Muscle layer of colon (tissue), 2 donors: Measurements from ENCODE around the gene AKAP13.

Experiments
- H3K27ac ChIP-seq: one replicate; pipeline ENCODE4 v1.7.0; 2013; ENCODE audit warnings: low read depth, mild to moderate bottlenecking, low read length, moderate library complexity
- H3K27me3 ChIP-seq, 2 donors: one replicate each; pipeline ENCODE4 v1.7.0; 2013; ENCODE audit warnings: low read length in 2 of 2, mild to moderate bottlenecking in 2 of 2; ENCODE audit not compliant: insufficient read depth in 2 of 2, control insufficient read depth in 1 of 2
- H3K36me3 ChIP-seq: one replicate; pipeline ENCODE4 v1.7.0; 2013; ENCODE audit warnings: mild to moderate bottlenecking, low read length; ENCODE audit not compliant: insufficient read depth
- H3K4me1 ChIP-seq: one replicate; pipeline ENCODE4 v1.7.0; 2013; ENCODE audit warnings: mild to moderate bottlenecking, low read length; ENCODE audit not compliant: insufficient read depth
- H3K4me3 ChIP-seq, 2 donors: one replicate each; pipeline ENCODE4 v1.7.0; 2013; ENCODE audit warnings: low read length in 2 of 2, low read depth in 1 of 2, mild to moderate bottlenecking in 1 of 2, moderate library complexity in 1 of 2
- H3K9ac ChIP-seq: one replicate; pipeline ENCODE4 v1.7.0; 2013; ENCODE audit warnings: low read length
- H3K9me3 ChIP-seq: one replicate; pipeline ENCODE4 v1.7.0; 2013; ENCODE audit warnings: mild to moderate bottlenecking, low read length
- donor health status: abdominal sarcoma.
- donor health status: Adenocarcinoma of cecum.

Gene AKAP13

GRCh38 chr15:85489773-85490493 lies 109.5 kb downstream of the AKAP13 start:
- H3K4me3 ChIP-seq, result no peak overlapping the region
- no peak overlapping the region for H3K27ac ChIP-seq
- peaks cover 20% of the 10 kb centered on the region for H3K4me1 ChIP-seq
- H3K27me3 ChIP-seq, result no peaks in the 10 kb centered on the region
- H3K9ac ChIP-seq, result no peak overlapping the region
- no peaks in the 10 kb centered on the region for H3K9me3 ChIP-seq
- peaks cover 2% of the 10 kb centered on the region for H3K36me3 ChIP-seq

- Histone ChIP-seq H3K9me3 (no peaks in the 10 kb centered on the region), H3K27ac (no peak overlapping the region), H3K4me1 (peaks cover 17% of the 10 kb centered on the region), H3K27me3 (no peaks in the 10 kb centered on the region), H3K4me3 (no peak overlapping the region), H3K36me3 (peaks cover 2% of the 10 kb centered on the region), H3K9ac (no peak overlapping the region)
Measured at GRCh38 chr15:85490856-85491255, 110.5 kb downstream of the AKAP13 start.

GRCh38 chr15:85491691-85492090 lies 111.3 kb downstream of the AKAP13 start:
- Histone ChIP-seq H3K4me1 (peaks cover 17% of the 10 kb centered on the region), H3K27ac (no peak overlapping the region), H3K9me3 (no peaks in the 10 kb centered on the region), H3K9ac (no peak overlapping the region), H3K36me3 (peaks cover 2% of the 10 kb centered on the region), H3K27me3 (no peaks in the 10 kb centered on the region), H3K4me3 (no peak overlapping the region)

- Histone ChIP-seq H3K36me3 (peaks cover 2% of the 10 kb centered on the region), H3K4me3 (no peak overlapping the region), H3K9ac (no peak overlapping the region), H3K27ac (no peak overlapping the region), H3K27me3 (no peaks in the 10 kb centered on the region), H3K4me1 (peaks cover 17% of the 10 kb centered on the region), H3K9me3 (no peaks in the 10 kb centered on the region)
Measured at GRCh38 chr15:85492406-85492805, 112.0 kb downstream of the AKAP13 start.

- no peak overlapping the region for H3K27ac ChIP-seq
- H3K9me3 ChIP-seq, result no peaks in the 10 kb centered on the region
Measured at GRCh38 chr15:85493260-85493659, 112.9 kb downstream of the AKAP13 start.

GRCh38 chr15:85494048-85494777 lies 113.8 kb downstream of the AKAP13 start:
- H3K9me3 ChIP-seq, result no peaks in the 10 kb centered on the region
- no peaks in the 10 kb centered on the region for H3K27me3 ChIP-seq
- no peak overlapping the region for H3K9ac ChIP-seq
- no peaks in the 10 kb centered on the region for H3K36me3 ChIP-seq
- peaks cover 23% of the 10 kb centered on the region for H3K4me1 ChIP-seq
- H3K27ac ChIP-seq, result no peak overlapping the region
- no peak overlapping the region for H3K4me3 ChIP-seq

More at GRCh38 chr15:85493260-85493659, 112.9 kb downstream of the AKAP13 start:
- peaks cover 17% of the 10 kb centered on the region for H3K4me1 ChIP-seq
- H3K9ac ChIP-seq, result no peak overlapping the region
- H3K36me3 ChIP-seq, result no peaks in the 10 kb centered on the region
- H3K4me3 ChIP-seq, result no peak overlapping the region
- H3K27me3 ChIP-seq, result no peaks in the 10 kb centered on the region

- peaks cover 32% of the 10 kb centered on the region for H3K4me1 ChIP-seq
Measured at GRCh38 chr15:85495096-85495495, 114.7 kb downstream of the AKAP13 start.

GRCh38 chr15:85495544-85495943 lies 115.1 kb downstream of the AKAP13 start:
- Histone ChIP-seq H3K9ac (no peak overlapping the region), H3K9me3 (no peaks in the 10 kb centered on the region), H3K4me1 (peaks cover 36% of the 10 kb centered on the region), H3K36me3 (no peaks in the 10 kb centered on the region), H3K27ac (no peak overlapping the region), H3K27me3 (no peaks in the 10 kb centered on the region), H3K4me3 (no peak overlapping the region)

More at GRCh38 chr15:85495096-85495495, 114.7 kb downstream of the AKAP13 start:
- Histone ChIP-seq H3K27me3 (no peaks in the 10 kb centered on the region), H3K4me3 (no peak overlapping the region), H3K9ac (no peak overlapping the region), H3K27ac (no peak overlapping the region), H3K9me3 (no peaks in the 10 kb centered on the region), H3K36me3 (no peaks in the 10 kb centered on the region)

- Histone ChIP-seq H3K9me3 (no peaks in the 10 kb centered on the region), H3K9ac (no peak overlapping the region), H3K27ac (no peak overlapping the region), H3K4me1 (peaks cover 42% of the 10 kb centered on the region), H3K27me3 (no peaks in the 10 kb centered on the region), H3K4me3 (no peak overlapping the region), H3K36me3 (no peaks in the 10 kb centered on the region)
Measured at GRCh38 chr15:85496151-85496550, 115.7 kb downstream of the AKAP13 start.

GRCh38 chr15:85496551-85497171 lies 116.3 kb downstream of the AKAP13 start:
- Histone ChIP-seq H3K9ac (no peak overlapping the region), H3K9me3 (no peaks in the 10 kb centered on the region), H3K4me1 (peaks cover 46% of the 10 kb centered on the region), H3K27me3 (no peaks in the 10 kb centered on the region), H3K4me3 (no peak overlapping the region), H3K27ac (no peak overlapping the region), H3K36me3 (no peaks in the 10 kb centered on the region)

GRCh38 chr15:85497172-85497569 lies 116.8 kb downstream of the AKAP13 start:
- Histone ChIP-seq H3K9me3 (no peaks in the 10 kb centered on the region), H3K9ac (no peak overlapping the region), H3K4me3 (no peak overlapping the region), H3K27ac (no peak overlapping the region), H3K36me3 (no peaks in the 10 kb centered on the region), H3K27me3 (no peaks in the 10 kb centered on the region), H3K4me1 (peaks cover 46% of the 10 kb centered on the region)
